Endothelial cell of umbilical vein (primary cell): ENCODE results near the gene NOTCH1.

Experiments used
- JUN ChIP-seq: IDR thresholded peaks from 2 replicates; pipeline ENCODE4 v1.6.1; 2011; ENCODE audit warnings: borderline replicate concordance, low read depth; ENCODE audit not compliant: insufficient read length, insufficient read depth
- MYC ChIP-seq: IDR thresholded peaks from one replicate; pipeline ENCODE4 v1.6.1; 2011; ENCODE audit warnings: mild to moderate bottlenecking, low read depth, low read length
- POLR2AphosphoS5 ChIP-seq: IDR thresholded peaks from 2 replicates; pipeline ENCODE4 v1.6.1; 2012; ENCODE audit warnings: low read depth, mild to moderate bottlenecking, control low read depth, low read length, moderate library complexity; ENCODE audit not compliant: insufficient read depth
- TF ChIP-seq, protein P1 (sequence below), 2 donors: IDR thresholded peaks; 1 replicate in 1 of 2; 2 replicates in 1 of 2; pipeline ENCODE4 v1.5.1; 2011; ENCODE audit warnings: low read length in 2 of 2, mild to moderate bottlenecking in 2 of 2, moderate library complexity in 2 of 2, control low read depth in 1 of 2, inconsistent platforms in 1 of 2, low read depth in 1 of 2; ENCODE audit not compliant: insufficient read depth in 1 of 2; ENCODE audit errors: extremely low read depth in 1 of 2

DNA sequence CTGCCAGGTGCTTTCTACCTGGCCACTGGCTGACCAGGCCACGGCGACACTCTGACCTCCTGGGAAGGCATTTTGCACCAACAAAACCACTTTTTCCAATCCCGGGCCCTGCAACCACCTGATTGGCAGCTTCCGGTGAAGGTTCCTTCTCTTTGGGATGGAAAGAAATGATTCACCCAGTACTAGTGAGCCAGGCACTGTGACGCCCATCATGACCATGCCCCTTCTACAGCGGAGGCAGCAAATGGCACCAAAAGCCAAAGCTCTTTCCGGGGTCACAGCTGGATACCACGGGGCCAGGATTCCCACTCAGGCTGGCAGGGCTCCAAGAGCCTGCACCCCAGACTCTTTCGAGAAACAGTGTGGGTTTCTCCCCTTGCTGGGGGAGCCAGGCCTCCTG lies 4.7 kb downstream of the NOTCH1 start:
- TF ChIP-seq, protein P1, sequence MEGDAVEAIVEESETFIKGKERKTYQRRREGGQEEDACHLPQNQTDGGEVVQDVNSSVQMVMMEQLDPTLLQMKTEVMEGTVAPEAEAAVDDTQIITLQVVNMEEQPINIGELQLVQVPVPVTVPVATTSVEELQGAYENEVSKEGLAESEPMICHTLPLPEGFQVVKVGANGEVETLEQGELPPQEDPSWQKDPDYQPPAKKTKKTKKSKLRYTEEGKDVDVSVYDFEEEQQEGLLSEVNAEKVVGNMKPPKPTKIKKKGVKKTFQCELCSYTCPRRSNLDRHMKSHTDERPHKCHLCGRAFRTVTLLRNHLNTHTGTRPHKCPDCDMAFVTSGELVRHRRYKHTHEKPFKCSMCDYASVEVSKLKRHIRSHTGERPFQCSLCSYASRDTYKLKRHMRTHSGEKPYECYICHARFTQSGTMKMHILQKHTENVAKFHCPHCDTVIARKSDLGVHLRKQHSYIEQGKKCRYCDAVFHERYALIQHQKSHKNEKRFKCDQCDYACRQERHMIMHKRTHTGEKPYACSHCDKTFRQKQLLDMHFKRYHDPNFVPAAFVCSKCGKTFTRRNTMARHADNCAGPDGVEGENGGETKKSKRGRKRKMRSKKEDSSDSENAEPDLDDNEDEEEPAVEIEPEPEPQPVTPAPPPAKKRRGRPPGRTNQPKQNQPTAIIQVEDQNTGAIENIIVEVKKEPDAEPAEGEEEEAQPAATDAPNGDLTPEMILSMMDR (IDR thresholded peaks at IDR 0.05; ENCODE audit: extremely low read depth in 1 of 2, insufficient read depth in 1 of 2, low read depth in 1 of 2, low read length in 2 of 2), result no peak
- TF ChIP-seq MYC, result no peak
- TF ChIP-seq POLR2AphosphoS5, result no peak
- peak; percentile 39 for TF ChIP-seq JUN
